C4-2B (cell line): ENCODE measurements around the gene RYR3.

Experiments
- ZFX ChIP-seq: fragments of 450-650 bp; IDR thresholded peaks from 2 replicates; pipeline ENCODE4 v1.6.1; 2017
- TF ChIP-seq, protein P1 (sequence below): fragments of 450-650 bp; conservative IDR thresholded peaks from 2 replicates; pipeline ENCODE4 v1.5.1; 2017; ENCODE audit warnings: mild to moderate bottlenecking

DNA sequence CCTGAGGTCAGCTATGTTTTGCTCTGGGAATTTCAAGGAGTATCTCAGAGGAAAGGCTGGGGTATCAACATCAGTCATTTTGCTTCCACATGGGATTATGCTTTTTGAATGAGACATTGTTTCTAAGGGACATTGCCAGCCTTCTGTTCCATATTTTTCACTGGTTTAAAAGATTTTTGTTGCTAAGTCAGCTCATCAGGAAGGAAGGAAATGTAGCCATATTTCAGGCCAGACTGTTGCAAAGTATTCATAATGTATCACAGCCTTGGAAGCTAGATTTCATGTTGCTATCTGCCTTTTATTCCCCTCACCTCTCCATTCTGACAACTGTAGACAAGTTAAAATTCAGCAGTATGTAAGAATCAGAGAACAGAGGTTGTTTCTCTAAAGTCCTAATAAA, 596.6 kb downstream of the RYR3 start:
- TF ChIP-seq, protein P1, sequence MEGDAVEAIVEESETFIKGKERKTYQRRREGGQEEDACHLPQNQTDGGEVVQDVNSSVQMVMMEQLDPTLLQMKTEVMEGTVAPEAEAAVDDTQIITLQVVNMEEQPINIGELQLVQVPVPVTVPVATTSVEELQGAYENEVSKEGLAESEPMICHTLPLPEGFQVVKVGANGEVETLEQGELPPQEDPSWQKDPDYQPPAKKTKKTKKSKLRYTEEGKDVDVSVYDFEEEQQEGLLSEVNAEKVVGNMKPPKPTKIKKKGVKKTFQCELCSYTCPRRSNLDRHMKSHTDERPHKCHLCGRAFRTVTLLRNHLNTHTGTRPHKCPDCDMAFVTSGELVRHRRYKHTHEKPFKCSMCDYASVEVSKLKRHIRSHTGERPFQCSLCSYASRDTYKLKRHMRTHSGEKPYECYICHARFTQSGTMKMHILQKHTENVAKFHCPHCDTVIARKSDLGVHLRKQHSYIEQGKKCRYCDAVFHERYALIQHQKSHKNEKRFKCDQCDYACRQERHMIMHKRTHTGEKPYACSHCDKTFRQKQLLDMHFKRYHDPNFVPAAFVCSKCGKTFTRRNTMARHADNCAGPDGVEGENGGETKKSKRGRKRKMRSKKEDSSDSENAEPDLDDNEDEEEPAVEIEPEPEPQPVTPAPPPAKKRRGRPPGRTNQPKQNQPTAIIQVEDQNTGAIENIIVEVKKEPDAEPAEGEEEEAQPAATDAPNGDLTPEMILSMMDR, result no peak
- TF ChIP-seq ZFX, result no peak
